Mesodermal cell (in vitro differentiated cells): ENCODE results near the gene HDAC11.
A peak's percentile ranks its signal among the peaks of the same experiment; 100 is the strongest.

ENCODE experiments used
- H3K27ac ChIP-seq: 2 replicates; pipeline ENCODE4 v1.7.0; 2013; ENCODE audit warnings: mild to moderate bottlenecking, low read depth, low read length, moderate library complexity; ENCODE audit not compliant: severe bottlenecking
- H3K36me3 ChIP-seq: 2 replicates; pipeline ENCODE4 v1.7.1; 2013; ENCODE audit warnings: mild to moderate bottlenecking, low read length, moderate library complexity; ENCODE audit not compliant: control insufficient read depth, insufficient read depth
- H3K4me1 ChIP-seq: one replicate; pipeline ENCODE4 v1.7.1; 2013; ENCODE audit warnings: mild to moderate bottlenecking, low read length; ENCODE audit not compliant: insufficient read depth, control insufficient read depth, poor library complexity, severe bottlenecking
- H3K4me3 ChIP-seq: 2 replicates; pipeline ENCODE4 v1.7.0; 2013; ENCODE audit warnings: low read length, control low read depth, mild to moderate bottlenecking; ENCODE audit not compliant: insufficient read depth, poor library complexity, severe bottlenecking; ENCODE audit errors: extremely low read depth
- H3K9me3 ChIP-seq: 2 replicates; pipeline ENCODE4 v1.7.1; 2013; ENCODE audit warnings: mild to moderate bottlenecking, low read length, moderate library complexity; ENCODE audit not compliant: control insufficient read depth
- WGBS, 2 experiments: methylation state at CpG; one replicate each; pipeline ENCODE4 v1.1.5; 2013; ENCODE audit warnings: missing lambda C conversion rate in 2 of 2; ENCODE audit not compliant: insufficient coverage in 2 of 2; 5-methylcytosine and 5-hydroxymethylcytosine counted together

Gene HDAC11

GRCh38 chr3:13555753-13556152, 75.6 kb downstream of the HDAC11 start:
- H3K9me3 ChIP-seq, result no peaks in the 10 kb centered on the region
- 83 to 89% methylated on average over 11 of the region's 11 CpGs for WGBS, 2 experiments
- peaks cover 15% of the 10 kb centered on the region for H3K4me1 ChIP-seq
- H3K4me3 ChIP-seq, result no peak overlapping the region
- H3K27ac ChIP-seq, result peak overlapping the region; percentile 5
- H3K36me3 ChIP-seq, result peaks cover 5% of the 10 kb centered on the region
